Body of pancreas (tissue), 4 donors: ENCODE data around the gene RNF130. TPM values are rescaled to one million over a fixed set of nuclear protein-coding genes. Genes with fewer than 3 reads are reported as not detected.

ENCODE experiments used
- ATAC-seq: fragments of 150-250 bp; one replicate; pipeline ENCODE4 v1.9.1; 2016
- DNase-seq, 4 donors: peaks; one replicate each; pipeline ENCODE4 v3.0.0-alpha.2; 2019
- H3K27ac ChIP-seq, 4 donors: fragments of 200-600 bp; sonication (generic); 1 replicate in 3 of 4; 2 replicates in 1 of 4; pipeline versions ENCODE4 v1.5.1 to v1.6.1; 2016 to 2019; ENCODE audit warnings: mild to moderate bottlenecking in 1 of 4, mixed read lengths in 1 of 4, moderate library complexity in 1 of 4
- H3K27me3 ChIP-seq, 2 donors: fragments of 200-600 bp; sonication (generic); one replicate each; pipeline ENCODE4 v1.6.0; 2016; ENCODE audit warnings: mild to moderate bottlenecking in 1 of 2
- H3K36me3 ChIP-seq, 2 donors: fragments of 200-600 bp; sonication (generic); replicated peaks in 1 of 2; 2 replicates each; pipeline ENCODE4 v1.5.1; 2016; ENCODE audit warnings: low read depth in 2 of 2; ENCODE audit not compliant: insufficient read depth in 1 of 2
- H3K4me1 ChIP-seq: fragments of 200-600 bp; sonication (generic); one replicate; pipeline ENCODE4 v1.6.0; 2016
- H3K4me3 ChIP-seq, 2 donors: fragments of 200-600 bp; sonication (generic); 1 replicate in 1 of 2; 2 replicates in 1 of 2; pipeline ENCODE4 v1.5.1; 2016 to 2019
- H3K9me3 ChIP-seq, 3 donors: fragments of 200-600 bp; sonication (generic); 1 replicate in 2 of 3; 2 replicates in 1 of 3; pipeline ENCODE4 v1.5.1; 2016
- POLR2A ChIP-seq, 3 donors: fragments of 450-650 bp; IDR thresholded peaks; one replicate each; pipeline ENCODE4 v1.6.1; 2016; ENCODE audit warnings: antibody characterized with exemption in 3 of 3, mild to moderate bottlenecking in 2 of 3
- WGBS, 2 donors: methylation state at CpG; one replicate each; pipeline ENCODE4 v1.1.5; 2017; 5-methylcytosine and 5-hydroxymethylcytosine counted together
- intact Hi-C: fragments of 100-400 bp; cut with DNase I; formaldehyde crosslinking; loops from one replicate; pipeline ENCODE4 v1.15.1; 2023
- total RNA-seq, 2 donors: library from RNA; depleted of rRNA; stranded (reverse); fragments of >200 nt; gene quantifications; one replicate each; pipeline ENCODE4 v1.1.0, GENCODE V29; 2016
- TF ChIP-seq, protein P1 (sequence below), 7 experiments: fragments of 450-650 bp in 4 of 7; fragments of 200-600 bp in 3 of 7; sonication (generic) in 3 of 7; IDR thresholded peaks; one replicate each; pipeline ENCODE4 v1.5.1; 2016 to 2019; ENCODE audit warnings: antibody characterized with exemption in 7 of 7

The RNF130 gene
- total RNA-seq, 2 donors from 2014 or later: 32.3 to 58.9 TPM

DNA sequence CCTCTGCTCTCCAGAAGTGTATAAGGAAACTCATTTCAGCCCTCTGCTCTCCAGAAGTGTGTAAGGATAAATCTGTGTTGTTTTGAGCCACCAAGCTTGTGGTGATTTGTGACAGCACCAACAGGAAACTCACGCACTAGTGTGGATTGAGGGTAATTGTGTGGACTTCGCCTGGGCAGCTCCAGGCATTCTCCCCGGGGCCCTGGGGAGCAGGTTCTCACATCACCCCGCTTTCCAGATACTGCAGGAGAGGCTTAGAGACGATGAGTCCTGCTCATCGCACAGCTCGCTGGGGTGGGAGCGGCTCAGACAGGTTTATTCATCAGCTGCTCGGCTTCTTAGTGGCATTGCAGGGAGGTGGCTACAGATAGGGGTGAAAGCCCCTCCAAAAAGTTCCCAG lies 38.4 kb upstream of the RNF130 start:
- intact Hi-C loops: no loop called here
- DNase-seq (no peak), ATAC-seq (no peak)
- H3K36me3 ChIP-seq: no peaks in the 10 kb centered on the region
- no peaks in the 10 kb centered on the region for H3K4me1 ChIP-seq
- 82 to 86% methylated on average over 9 of the region's 9 CpGs for WGBS, 2 donors
- no peaks in the 10 kb centered on the region for H3K27me3 ChIP-seq
- H3K27ac ChIP-seq: no peak overlapping the region
- no peak for TF ChIP-seq POLR2A (IDR thresholded peaks at IDR 0.05)
- peaks cover 0 to 5% (median 0%) of the 10 kb centered on the region in 3 donors for H3K9me3 ChIP-seq
- H3K4me3 ChIP-seq: no peak overlapping the region

DNA sequence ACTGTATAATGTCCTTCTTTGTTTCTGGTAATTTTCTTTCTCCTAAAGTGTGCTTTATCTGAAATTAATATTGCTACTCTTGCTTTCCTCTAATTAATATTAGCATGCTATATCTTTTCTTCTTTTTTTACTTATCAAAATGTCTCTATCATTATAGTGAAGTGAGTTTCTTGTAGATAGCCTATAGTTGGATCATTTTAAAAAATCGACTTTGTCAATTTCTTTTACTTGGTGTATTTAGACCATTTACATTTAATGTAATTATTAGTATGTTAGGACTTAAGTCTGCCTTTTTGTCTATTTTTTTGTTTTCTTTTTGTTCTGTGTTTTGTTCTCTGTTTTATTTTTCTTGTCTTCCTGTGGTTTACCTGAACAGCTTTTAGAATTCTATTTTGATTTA lies 35.4 kb upstream of the RNF130 start:
- 81 to 94% methylated on average over 1 of the region's 1 CpG for WGBS, 2 donors
- Histone ChIP-seq H3K27ac (no peak overlapping the region), H3K36me3 (no peaks in the 10 kb centered on the region), H3K9me3 (peaks cover 0 to 5% (median 0%) of the 10 kb centered on the region in 3 donors), H3K27me3 (no peaks in the 10 kb centered on the region), H3K4me3 (no peak overlapping the region), H3K4me1 (no peaks in the 10 kb centered on the region)
- TF ChIP-seq, protein P1, sequence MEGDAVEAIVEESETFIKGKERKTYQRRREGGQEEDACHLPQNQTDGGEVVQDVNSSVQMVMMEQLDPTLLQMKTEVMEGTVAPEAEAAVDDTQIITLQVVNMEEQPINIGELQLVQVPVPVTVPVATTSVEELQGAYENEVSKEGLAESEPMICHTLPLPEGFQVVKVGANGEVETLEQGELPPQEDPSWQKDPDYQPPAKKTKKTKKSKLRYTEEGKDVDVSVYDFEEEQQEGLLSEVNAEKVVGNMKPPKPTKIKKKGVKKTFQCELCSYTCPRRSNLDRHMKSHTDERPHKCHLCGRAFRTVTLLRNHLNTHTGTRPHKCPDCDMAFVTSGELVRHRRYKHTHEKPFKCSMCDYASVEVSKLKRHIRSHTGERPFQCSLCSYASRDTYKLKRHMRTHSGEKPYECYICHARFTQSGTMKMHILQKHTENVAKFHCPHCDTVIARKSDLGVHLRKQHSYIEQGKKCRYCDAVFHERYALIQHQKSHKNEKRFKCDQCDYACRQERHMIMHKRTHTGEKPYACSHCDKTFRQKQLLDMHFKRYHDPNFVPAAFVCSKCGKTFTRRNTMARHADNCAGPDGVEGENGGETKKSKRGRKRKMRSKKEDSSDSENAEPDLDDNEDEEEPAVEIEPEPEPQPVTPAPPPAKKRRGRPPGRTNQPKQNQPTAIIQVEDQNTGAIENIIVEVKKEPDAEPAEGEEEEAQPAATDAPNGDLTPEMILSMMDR (IDR thresholded peaks at IDR 0.05): no peak
- no peak for TF ChIP-seq POLR2A (IDR thresholded peaks at IDR 0.05)
- intact Hi-C loops: no loop called here
- ATAC-seq: no peak
- DNase-seq: no peak

GRCh38 chr5:180105827-180106312 lies 34.3 kb upstream of the RNF130 start:
- 68 to 74% methylated on average over 5 of the region's 5 CpGs for WGBS, 2 donors

GRCh38 chr5:180104168-180104530 lies 32.6 kb upstream of the RNF130 start:
- Histone ChIP-seq H3K9me3 (peaks cover 0 to 5% (median 0%) of the 10 kb centered on the region in 3 donors), H3K36me3 (no peaks in the 10 kb centered on the region), H3K27me3 (no peaks in the 10 kb centered on the region), H3K27ac (no peak overlapping the region), H3K4me3 (no peak overlapping the region), H3K4me1 (no peaks in the 10 kb centered on the region)
- ATAC-seq: no peak
- intact Hi-C loops: no loop called here
- TF ChIP-seq, protein P1 (IDR thresholded peaks at IDR 0.05): no peak
- no peak for TF ChIP-seq POLR2A (IDR thresholded peaks at IDR 0.05)
- WGBS, 2 donors: 92 to 100% methylated on average over 3 of the region's 3 CpGs
- DNase-seq: no peak

More at GRCh38 chr5:180105827-180106312, 34.3 kb upstream of the RNF130 start:
- DNase-seq (no peak), ATAC-seq (no peak)
- Histone ChIP-seq H3K27ac (no peak overlapping the region), H3K9me3 (peaks cover 0 to 5% (median 0%) of the 10 kb centered on the region in 3 donors), H3K4me3 (no peak overlapping the region), H3K27me3 (no peaks in the 10 kb centered on the region), H3K36me3 (no peaks in the 10 kb centered on the region), H3K4me1 (no peaks in the 10 kb centered on the region)
- intact Hi-C loops: no loop called here
- TF ChIP-seq POLR2A (IDR thresholded peaks at IDR 0.05): no peak
- TF ChIP-seq, protein P1 (IDR thresholded peaks at IDR 0.05): no peak

DNA sequence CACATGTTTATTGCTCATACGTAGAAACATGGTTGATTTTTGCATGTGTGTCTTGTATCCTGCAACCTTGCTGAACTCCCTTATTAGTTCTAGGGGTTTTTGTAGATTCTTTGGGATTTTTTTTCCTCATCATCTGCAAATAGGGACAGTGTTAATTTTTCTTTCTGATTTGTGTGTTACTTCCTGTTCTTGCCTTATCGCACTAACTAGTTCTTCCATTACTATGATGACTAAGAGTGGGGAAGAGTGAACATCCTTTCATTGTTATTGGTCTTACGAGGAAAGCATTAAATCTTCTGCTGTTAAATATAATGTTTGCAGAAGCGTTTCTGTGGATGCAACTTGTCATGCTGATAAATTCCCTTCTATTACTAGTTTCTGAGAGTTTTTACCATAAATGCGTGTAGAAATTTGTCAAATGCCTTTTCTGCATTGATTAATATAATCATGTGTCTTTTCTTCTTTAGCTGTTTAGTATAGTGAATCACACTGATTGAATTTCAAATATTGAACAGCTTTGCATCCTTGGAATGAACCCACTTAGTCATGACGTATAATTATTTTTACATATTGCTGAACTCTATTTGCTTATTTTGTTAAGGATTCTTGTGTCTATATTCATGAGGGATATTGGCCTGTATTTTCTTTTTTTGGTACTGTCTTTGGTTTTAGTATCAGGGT lies 32.1 kb upstream of the RNF130 start:
- ATAC-seq (no peak), DNase-seq (no peak)
- Histone ChIP-seq H3K4me1 (no peaks in the 10 kb centered on the region), H3K27me3 (no peaks in the 10 kb centered on the region), H3K27ac (no peak overlapping the region), H3K4me3 (no peak overlapping the region), H3K9me3 (peaks cover 0 to 5% (median 0%) of the 10 kb centered on the region in 3 donors), H3K36me3 (no peaks in the 10 kb centered on the region)
- WGBS, 2 donors: 80 to 83% methylated on average over 6 of the region's 6 CpGs
- no peak for TF ChIP-seq POLR2A (IDR thresholded peaks at IDR 0.05)
- TF ChIP-seq, protein P1 (IDR thresholded peaks at IDR 0.05): no peak
- intact Hi-C loops: no loop called here
